Measurements from ENCODE around the gene MYH2.

DNA sequence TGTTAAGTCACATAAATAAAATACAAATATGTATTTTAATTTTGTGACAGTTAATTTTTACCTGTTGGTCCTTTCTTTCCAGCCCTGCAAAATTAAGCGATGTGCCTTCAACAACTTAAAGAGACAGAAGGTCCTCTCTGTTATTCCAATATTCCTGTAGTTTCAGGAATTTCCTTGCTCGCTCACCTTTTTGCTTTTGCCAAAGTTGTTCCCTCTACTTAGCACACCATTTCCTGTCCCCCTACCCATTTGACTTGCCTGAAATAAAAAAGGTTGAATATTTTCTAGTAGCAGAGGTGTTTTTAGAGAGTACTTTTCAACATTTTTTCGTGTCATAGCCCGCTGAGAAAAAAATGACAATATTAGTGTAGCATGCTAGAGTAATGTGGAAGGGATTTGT is 556 bp upstream of the MYH2 start:
- TF ChIP-seq, protein P1, sequence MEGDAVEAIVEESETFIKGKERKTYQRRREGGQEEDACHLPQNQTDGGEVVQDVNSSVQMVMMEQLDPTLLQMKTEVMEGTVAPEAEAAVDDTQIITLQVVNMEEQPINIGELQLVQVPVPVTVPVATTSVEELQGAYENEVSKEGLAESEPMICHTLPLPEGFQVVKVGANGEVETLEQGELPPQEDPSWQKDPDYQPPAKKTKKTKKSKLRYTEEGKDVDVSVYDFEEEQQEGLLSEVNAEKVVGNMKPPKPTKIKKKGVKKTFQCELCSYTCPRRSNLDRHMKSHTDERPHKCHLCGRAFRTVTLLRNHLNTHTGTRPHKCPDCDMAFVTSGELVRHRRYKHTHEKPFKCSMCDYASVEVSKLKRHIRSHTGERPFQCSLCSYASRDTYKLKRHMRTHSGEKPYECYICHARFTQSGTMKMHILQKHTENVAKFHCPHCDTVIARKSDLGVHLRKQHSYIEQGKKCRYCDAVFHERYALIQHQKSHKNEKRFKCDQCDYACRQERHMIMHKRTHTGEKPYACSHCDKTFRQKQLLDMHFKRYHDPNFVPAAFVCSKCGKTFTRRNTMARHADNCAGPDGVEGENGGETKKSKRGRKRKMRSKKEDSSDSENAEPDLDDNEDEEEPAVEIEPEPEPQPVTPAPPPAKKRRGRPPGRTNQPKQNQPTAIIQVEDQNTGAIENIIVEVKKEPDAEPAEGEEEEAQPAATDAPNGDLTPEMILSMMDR (IDR thresholded peaks at IDR 0.05), result no peak
- no peak for TF ChIP-seq ZFX (IDR thresholded peaks at IDR 0.05; ENCODE audit: borderline replicate concordance)

All from 22Rv1 (cell line).